Astrocyte (in vitro differentiated cells and primary cell): ENCODE data around the gene PRR5L. TPM values are rescaled to one million over a fixed set of nuclear protein-coding genes. Genes with fewer than 3 reads are reported as not detected.

Experiments
- DNase-seq: peaks from one replicate; pipeline ENCODE4 v3.0.0-alpha.2; 2010; ENCODE audit warnings: low read depth
- FAIRE-seq: peaks from 2 replicates; lab custom pipeline; 2011; peaks lifted over from hg19 to GRCh38; lab: Jason Lieb, UNC
- H2AFZ ChIP-seq: 2 replicates; pipeline ENCODE4 v1.6.0; 2012; ENCODE audit warnings: low read depth, low read length, inconsistent platforms
- H3K27ac ChIP-seq: 2 replicates; pipeline ENCODE4 v1.5.1; 2011; ENCODE audit warnings: low read depth, low read length, inconsistent platforms
- H3K27me3 ChIP-seq: 2 replicates; pipeline ENCODE4 v1.6.0; 2011; ENCODE audit warnings: low read length, inconsistent platforms; ENCODE audit not compliant: insufficient read depth
- H3K36me3 ChIP-seq: 2 replicates; pipeline ENCODE4 v1.5.1; 2011; ENCODE audit warnings: low read length, inconsistent platforms; ENCODE audit not compliant: insufficient read depth
- H3K4me1 ChIP-seq: 2 replicates; pipeline ENCODE4 v1.5.1; 2011; ENCODE audit warnings: low read length, inconsistent platforms; ENCODE audit not compliant: insufficient read depth
- H3K4me2 ChIP-seq: 2 replicates; pipeline ENCODE4 v1.6.0; 2012; ENCODE audit warnings: low read length, inconsistent platforms
- H3K4me3 ChIP-seq: 2 replicates; pipeline ENCODE4 v1.5.1; 2011; ENCODE audit warnings: low read depth, mild to moderate bottlenecking, low read length, inconsistent platforms; ENCODE audit not compliant: insufficient read depth
- H3K79me2 ChIP-seq: 2 replicates; pipeline ENCODE4 v1.6.0; 2012; ENCODE audit warnings: mild to moderate bottlenecking, low read length, inconsistent platforms; ENCODE audit not compliant: insufficient read depth
- H3K9ac ChIP-seq: 2 replicates; pipeline ENCODE4 v1.6.0; 2012; ENCODE audit warnings: mild to moderate bottlenecking, low read length, inconsistent platforms
- H3K9me3 ChIP-seq: 2 replicates; pipeline ENCODE4 v1.5.1; 2012; ENCODE audit warnings: low read depth, mild to moderate bottlenecking, low read length, inconsistent platforms; ENCODE audit not compliant: insufficient read depth
- H4K20me1 ChIP-seq: 2 replicates; pipeline ENCODE4 v1.6.0; 2012; ENCODE audit warnings: low read length, inconsistent platforms; ENCODE audit not compliant: insufficient read depth
- H3K27ac Mint-ChIP-seq: one replicate; pipeline ENCODE4 v1.8.0; 2021; ENCODE audit warnings: mild to moderate bottlenecking, mixed read lengths; ENCODE audit not compliant: unreplicated experiment
- H3K27me3 Mint-ChIP-seq: one replicate; pipeline ENCODE4 v1.8.0; 2021; ENCODE audit warnings: low read depth, mixed read lengths; ENCODE audit not compliant: unreplicated experiment
- H3K36me3 Mint-ChIP-seq: one replicate; pipeline ENCODE4 v1.8.0; 2021; ENCODE audit warnings: low read depth, mixed read lengths; ENCODE audit not compliant: unreplicated experiment
- H3K4me1 Mint-ChIP-seq: one replicate; pipeline ENCODE4 v1.8.0; 2021; ENCODE audit warnings: low read depth, mixed read lengths; ENCODE audit not compliant: unreplicated experiment
- H3K4me3 Mint-ChIP-seq: one replicate; pipeline ENCODE4 v1.8.0; 2021; ENCODE audit warnings: mild to moderate bottlenecking, moderate library complexity, mixed read lengths; ENCODE audit not compliant: unreplicated experiment
- H3K9me3 Mint-ChIP-seq: one replicate; pipeline ENCODE4 v1.8.0; 2021; ENCODE audit warnings: mild to moderate bottlenecking, mixed read lengths; ENCODE audit not compliant: unreplicated experiment
- EZH2 ChIP-seq: IDR thresholded peaks from 2 replicates; pipeline ENCODE4 v1.6.1; 2012; ENCODE audit warnings: mild to moderate bottlenecking, low read length, inconsistent platforms; ENCODE audit not compliant: insufficient read depth
- total RNA-seq: library from RNA; stranded (reverse); gene quantifications from 2 replicates; pipeline ENCODE4 v1.2.1, GENCODE V29; 2021
- TF ChIP-seq, protein P1 (sequence below): IDR thresholded peaks from 2 replicates; pipeline ENCODE4 v1.5.1; 2011; ENCODE audit warnings: low read depth, mild to moderate bottlenecking, inconsistent platforms, low read length, moderate library complexity; ENCODE audit not compliant: insufficient read depth

The PRR5L gene
- total RNA-seq, 1 donor from 2014 or later, result 55.6 TPM

DNA sequence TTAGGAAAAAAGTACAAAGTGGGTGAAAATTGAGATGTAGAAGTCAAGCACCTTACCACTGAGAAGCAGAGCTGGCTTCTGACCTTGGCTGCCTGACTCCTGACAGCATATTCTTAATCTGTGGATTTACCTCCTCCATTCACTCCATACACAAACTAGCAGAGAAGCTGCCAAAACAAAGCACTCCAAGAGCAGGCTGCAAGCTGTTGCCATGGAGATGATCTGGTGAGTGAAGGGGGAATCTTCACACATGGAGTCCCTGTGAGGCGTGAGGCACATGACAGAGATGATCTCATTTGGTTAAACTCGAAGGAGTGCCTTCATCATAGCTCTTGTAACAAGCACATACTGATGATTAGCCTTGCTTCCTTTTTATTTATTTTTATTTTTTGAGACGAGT is 23.0 kb upstream of the PRR5L start:
- Histone ChIP-seq H3K27ac (no peak overlapping the region), H3K4me3 (no peak overlapping the region), H2AFZ (no peak overlapping the region), H3K9ac (no peak overlapping the region), H3K4me1 (no peaks in the 10 kb centered on the region), H3K79me2 (no peaks in the 10 kb centered on the region), H4K20me1 (peaks cover 1% of the 10 kb centered on the region), H3K27me3 (no peaks in the 10 kb centered on the region), H3K4me2 (no peak overlapping the region), H3K9me3 (no peaks in the 10 kb centered on the region), H3K36me3 (peaks cover 12% of the 10 kb centered on the region)
- H3K36me3 Mint-ChIP-seq, result peaks cover 41% of the 10 kb centered on the region
- H3K27ac Mint-ChIP-seq, result no peak overlapping the region
- TF ChIP-seq, protein P1, sequence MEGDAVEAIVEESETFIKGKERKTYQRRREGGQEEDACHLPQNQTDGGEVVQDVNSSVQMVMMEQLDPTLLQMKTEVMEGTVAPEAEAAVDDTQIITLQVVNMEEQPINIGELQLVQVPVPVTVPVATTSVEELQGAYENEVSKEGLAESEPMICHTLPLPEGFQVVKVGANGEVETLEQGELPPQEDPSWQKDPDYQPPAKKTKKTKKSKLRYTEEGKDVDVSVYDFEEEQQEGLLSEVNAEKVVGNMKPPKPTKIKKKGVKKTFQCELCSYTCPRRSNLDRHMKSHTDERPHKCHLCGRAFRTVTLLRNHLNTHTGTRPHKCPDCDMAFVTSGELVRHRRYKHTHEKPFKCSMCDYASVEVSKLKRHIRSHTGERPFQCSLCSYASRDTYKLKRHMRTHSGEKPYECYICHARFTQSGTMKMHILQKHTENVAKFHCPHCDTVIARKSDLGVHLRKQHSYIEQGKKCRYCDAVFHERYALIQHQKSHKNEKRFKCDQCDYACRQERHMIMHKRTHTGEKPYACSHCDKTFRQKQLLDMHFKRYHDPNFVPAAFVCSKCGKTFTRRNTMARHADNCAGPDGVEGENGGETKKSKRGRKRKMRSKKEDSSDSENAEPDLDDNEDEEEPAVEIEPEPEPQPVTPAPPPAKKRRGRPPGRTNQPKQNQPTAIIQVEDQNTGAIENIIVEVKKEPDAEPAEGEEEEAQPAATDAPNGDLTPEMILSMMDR, result no peak
- no peak for TF ChIP-seq EZH2
- H3K4me1 Mint-ChIP-seq, result no peaks in the 10 kb centered on the region
- H3K27me3 Mint-ChIP-seq, result no peaks in the 10 kb centered on the region
- FAIRE-seq (no peak), DNase-seq (no peak)
- no peaks in the 10 kb centered on the region for H3K9me3 Mint-ChIP-seq
- no peak overlapping the region for H3K4me3 Mint-ChIP-seq

DNA sequence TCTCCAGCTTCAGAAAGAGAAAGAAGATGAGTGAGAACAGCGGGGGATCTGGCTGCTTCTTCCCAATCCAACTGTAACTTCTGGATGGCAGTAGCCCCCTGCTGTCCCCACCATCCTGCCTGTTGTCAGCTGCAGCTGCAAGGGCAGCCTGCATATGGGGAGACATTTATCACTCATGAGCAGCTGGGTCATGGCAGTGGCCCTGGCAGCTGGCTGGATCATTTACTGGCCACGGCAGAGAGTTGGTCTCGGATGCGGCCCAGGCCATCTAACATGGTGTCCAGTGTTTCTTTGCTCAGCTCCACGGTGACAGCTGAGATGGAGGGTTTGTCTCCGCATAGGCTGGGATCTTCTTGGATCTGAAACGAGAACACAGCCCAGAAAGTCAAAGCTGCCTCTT is 21.7 kb upstream of the PRR5L start:
- no peak overlapping the region for H3K4me3 Mint-ChIP-seq
- DNase-seq (no peak), FAIRE-seq (no peak)

More for the DNA sequence above, 21.7 kb upstream of the PRR5L start:
- no peak for TF ChIP-seq EZH2
- TF ChIP-seq, protein P1, result no peak
- Histone ChIP-seq H3K9ac (no peak overlapping the region), H3K79me2 (no peaks in the 10 kb centered on the region), H3K36me3 (peaks cover 12% of the 10 kb centered on the region), H3K4me2 (no peak overlapping the region), H3K9me3 (no peaks in the 10 kb centered on the region), H4K20me1 (peaks cover 14% of the 10 kb centered on the region), H3K4me1 (no peaks in the 10 kb centered on the region), H2AFZ (no peak overlapping the region), H3K27ac (no peak overlapping the region), H3K4me3 (no peak overlapping the region), H3K27me3 (no peaks in the 10 kb centered on the region)
- Mint-ChIP-seq H3K27ac (no peak overlapping the region), H3K4me1 (no peaks in the 10 kb centered on the region), H3K36me3 (peaks cover 40% of the 10 kb centered on the region), H3K27me3 (no peaks in the 10 kb centered on the region), H3K9me3 (no peaks in the 10 kb centered on the region)
